ENCODE data around the gene SPINK8.
A peak's percentile ranks its signal among the peaks of the same experiment; 100 is the strongest.

The SPINK8 gene

GRCh38 chr3:48318713-48319468 is 14.6 kb downstream of the SPINK8 start:
- no peak overlapping the region for H3K27ac ChIP-seq (ENCODE audit: low read length)
- H3K36me3 ChIP-seq (ENCODE audit: control insufficient read depth in 1 of 2, insufficient read depth in 2 of 2, low read length in 2 of 2), result no peaks in the 10 kb centered on the region
- H3K4me3 ChIP-seq (ENCODE audit: low read depth in 1 of 2, low read length in 2 of 2), result no peak overlapping the region
- H3K4me1 ChIP-seq (ENCODE audit: control insufficient read depth in 1 of 2, insufficient read depth in 2 of 2, low read length in 2 of 2), result no peaks in the 10 kb centered on the region
- H3K9me3 ChIP-seq (ENCODE audit: control insufficient read depth in 1 of 2, low read length in 2 of 2), result peaks cover 0 to 21% of the 10 kb centered on the region in 2 donors
- no peaks in the 10 kb centered on the region for H3K27me3 ChIP-seq (ENCODE audit: low read depth, low read length)

- Histone ChIP-seq H3K4me3 (ENCODE audit: low read depth in 1 of 2, low read length in 2 of 2) (no peak overlapping the region), H3K9me3 (ENCODE audit: control insufficient read depth in 1 of 2, low read length in 2 of 2) (peaks cover 0 to 21% of the 10 kb centered on the region in 2 donors), H3K27ac (ENCODE audit: low read length) (no peak overlapping the region), H3K27me3 (ENCODE audit: low read depth, low read length) (no peaks in the 10 kb centered on the region), H3K36me3 (ENCODE audit: control insufficient read depth in 1 of 2, insufficient read depth in 2 of 2, low read length in 2 of 2) (no peaks in the 10 kb centered on the region), H3K4me1 (ENCODE audit: control insufficient read depth in 1 of 2, insufficient read depth in 2 of 2, low read length in 2 of 2) (no peaks in the 10 kb centered on the region)
These were observed 18.9 kb downstream of the SPINK8 start for GRCh38 chr3:48314542-48314941.

- Histone ChIP-seq H3K4me3 (ENCODE audit: low read depth in 1 of 2, low read length in 2 of 2) (no peak overlapping the region), H3K9me3 (ENCODE audit: control insufficient read depth in 1 of 2, low read length in 2 of 2) (no peaks in the 10 kb centered on the region), H3K27ac (ENCODE audit: low read length) (no peak overlapping the region), H3K36me3 (ENCODE audit: control insufficient read depth in 1 of 2, insufficient read depth in 2 of 2, low read length in 2 of 2) (no peaks in the 10 kb centered on the region), H3K4me1 (ENCODE audit: control insufficient read depth in 1 of 2, insufficient read depth in 2 of 2, low read length in 2 of 2) (no peaks in the 10 kb centered on the region), H3K27me3 (ENCODE audit: low read depth, low read length) (no peaks in the 10 kb centered on the region)
These were observed 26.5 kb downstream of the SPINK8 start for GRCh38 chr3:48306860-48307530.

GRCh38 chr3:48306290-48306689 is 27.2 kb downstream of the SPINK8 start:
- no peak overlapping the region for H3K27ac ChIP-seq (ENCODE audit: low read length)
- no peaks in the 10 kb centered on the region for H3K36me3 ChIP-seq (ENCODE audit: control insufficient read depth in 1 of 2, insufficient read depth in 2 of 2, low read length in 2 of 2)
- no peaks in the 10 kb centered on the region for H3K4me1 ChIP-seq (ENCODE audit: control insufficient read depth in 1 of 2, insufficient read depth in 2 of 2, low read length in 2 of 2)
- H3K27me3 ChIP-seq (ENCODE audit: low read depth, low read length), result no peaks in the 10 kb centered on the region
- H3K4me3 ChIP-seq (ENCODE audit: low read depth in 1 of 2, low read length in 2 of 2), result no peak overlapping the region
- no peaks in the 10 kb centered on the region for H3K9me3 ChIP-seq (ENCODE audit: control insufficient read depth in 1 of 2, low read length in 2 of 2)

GRCh38 chr3:48305396-48305795 is 28.1 kb downstream of the SPINK8 start:
- no peaks in the 10 kb centered on the region for H3K36me3 ChIP-seq (ENCODE audit: control insufficient read depth in 1 of 2, insufficient read depth in 2 of 2, low read length in 2 of 2)
- H3K4me3 ChIP-seq (ENCODE audit: low read depth in 1 of 2, low read length in 2 of 2), result no peak overlapping the region
- H3K9me3 ChIP-seq (ENCODE audit: control insufficient read depth in 1 of 2, low read length in 2 of 2), result no peaks in the 10 kb centered on the region
- no peak overlapping the region for H3K27ac ChIP-seq (ENCODE audit: low read length)
- H3K27me3 ChIP-seq (ENCODE audit: low read depth, low read length), result no peaks in the 10 kb centered on the region
- peaks cover 0 to 2% of the 10 kb centered on the region in 2 donors for H3K4me1 ChIP-seq (ENCODE audit: control insufficient read depth in 1 of 2, insufficient read depth in 2 of 2, low read length in 2 of 2)

- H3K27me3 ChIP-seq (ENCODE audit: low read depth, low read length), result no peaks in the 10 kb centered on the region
- H3K36me3 ChIP-seq (ENCODE audit: control insufficient read depth in 1 of 2, insufficient read depth in 2 of 2, low read length in 2 of 2), result no peaks in the 10 kb centered on the region
- H3K9me3 ChIP-seq (ENCODE audit: control insufficient read depth in 1 of 2, low read length in 2 of 2), result no peaks in the 10 kb centered on the region
- no peak overlapping the region for H3K27ac ChIP-seq (ENCODE audit: low read length)
- no peak overlapping the region for H3K4me3 ChIP-seq (ENCODE audit: low read depth in 1 of 2, low read length in 2 of 2)
- peaks cover 0 to 8% of the 10 kb centered on the region in 2 donors for H3K4me1 ChIP-seq (ENCODE audit: control insufficient read depth in 1 of 2, insufficient read depth in 2 of 2, low read length in 2 of 2)
These were observed 30.4 kb downstream of the SPINK8 start for GRCh38 chr3:48303021-48303420.

GRCh38 chr3:48301800-48302166 is 31.7 kb downstream of the SPINK8 start:
- Histone ChIP-seq H3K9me3 (ENCODE audit: control insufficient read depth in 1 of 2, low read length in 2 of 2) (no peaks in the 10 kb centered on the region), H3K4me3 (ENCODE audit: low read depth in 1 of 2, low read length in 2 of 2) (peak overlapping the region; percentile 86)

GRCh38 chr3:48301020-48301799 is 32.3 kb downstream of the SPINK8 start, which contains the start of gene NME6:
Gene NME6 (minus strand): TSS chr3:48301367.
- no peaks in the 10 kb centered on the region for H3K9me3 ChIP-seq (ENCODE audit: control insufficient read depth in 1 of 2, low read length in 2 of 2)
- H3K4me3 ChIP-seq (ENCODE audit: low read depth in 1 of 2, low read length in 2 of 2), result peak within 1 kb of the TSS; percentile 86
- no peaks in the 10 kb centered on the region for H3K27me3 ChIP-seq (ENCODE audit: low read depth, low read length)
- peaks cover 15 to 17% of the 10 kb centered on the region in 2 donors for H3K36me3 ChIP-seq (ENCODE audit: control insufficient read depth in 1 of 2, insufficient read depth in 2 of 2, low read length in 2 of 2)
- peak within 1 kb of the TSS; percentile 78 for H3K27ac ChIP-seq (ENCODE audit: low read length)
- peaks cover 0 to 8% of the 10 kb centered on the region in 2 donors for H3K4me1 ChIP-seq (ENCODE audit: control insufficient read depth in 1 of 2, insufficient read depth in 2 of 2, low read length in 2 of 2)

More at GRCh38 chr3:48301800-48302166, 31.7 kb downstream of the SPINK8 start:
- Histone ChIP-seq H3K36me3 (ENCODE audit: control insufficient read depth in 1 of 2, insufficient read depth in 2 of 2, low read length in 2 of 2) (peaks cover 10 to 11% of the 10 kb centered on the region in 2 donors), H3K27ac (ENCODE audit: low read length) (peak overlapping the region; percentile 78), H3K4me1 (ENCODE audit: control insufficient read depth in 1 of 2, insufficient read depth in 2 of 2, low read length in 2 of 2) (peaks cover 0 to 8% of the 10 kb centered on the region in 2 donors), H3K27me3 (ENCODE audit: low read depth, low read length) (no peaks in the 10 kb centered on the region)

- H3K4me1 ChIP-seq (ENCODE audit: control insufficient read depth in 1 of 2, insufficient read depth in 2 of 2, low read length in 2 of 2), result peaks cover 0 to 8% of the 10 kb centered on the region in 2 donors
- H3K36me3 ChIP-seq (ENCODE audit: control insufficient read depth in 1 of 2, insufficient read depth in 2 of 2, low read length in 2 of 2), result peaks cover 20 to 27% of the 10 kb centered on the region in 2 donors
- H3K9me3 ChIP-seq (ENCODE audit: control insufficient read depth in 1 of 2, low read length in 2 of 2), result no peaks in the 10 kb centered on the region
- no peaks in the 10 kb centered on the region for H3K27me3 ChIP-seq (ENCODE audit: low read depth, low read length)
- H3K27ac ChIP-seq (ENCODE audit: low read length), result no peak overlapping the region
- H3K4me3 ChIP-seq (ENCODE audit: low read depth in 1 of 2, low read length in 2 of 2), result peak overlapping the region; percentile 86
These were observed 33.4 kb downstream of the SPINK8 start for GRCh38 chr3:48299746-48300712.

GRCh38 chr3:48297111-48297810 is 36.2 kb downstream of the SPINK8 start:
- peaks cover 0 to 8% of the 10 kb centered on the region in 2 donors for H3K4me1 ChIP-seq (ENCODE audit: control insufficient read depth in 1 of 2, insufficient read depth in 2 of 2, low read length in 2 of 2)
- H3K9me3 ChIP-seq (ENCODE audit: control insufficient read depth in 1 of 2, low read length in 2 of 2), result no peaks in the 10 kb centered on the region
- peaks cover 39 to 50% of the 10 kb centered on the region in 2 donors for H3K36me3 ChIP-seq (ENCODE audit: control insufficient read depth in 1 of 2, insufficient read depth in 2 of 2, low read length in 2 of 2)
- H3K27me3 ChIP-seq (ENCODE audit: low read depth, low read length), result no peaks in the 10 kb centered on the region
- no peak overlapping the region for H3K27ac ChIP-seq (ENCODE audit: low read length)
- H3K4me3 ChIP-seq (ENCODE audit: low read depth in 1 of 2, low read length in 2 of 2), result no peak overlapping the region

Data from muscle layer of duodenum (tissue), 2 donors.